Measurements from ENCODE around the gene MTHFD1. TPM values are rescaled to one million over a fixed set of nuclear protein-coding genes. Genes with fewer than 3 reads are reported as not detected.

MTHFD1 gene
- total and polyA plus RNA-seq, 9 of the 15 experiments (the other 6 are each of a cell fraction or from before 2014, with no cell fraction given): 66.7 to 158 (median 90.9) TPM

GRCh38 chr14:64502887-64503433, 114.8 kb downstream of the MTHFD1 start (continued):
- TF ChIP-seq E2F5 (CRISPR knock-in tag; IDR thresholded peaks at IDR 0.05) (no peak), MTF1 (CRISPR knock-in tag; IDR thresholded peaks at IDR 0.05; ENCODE audit: borderline replicate concordance) (no peak), KDM4B (IDR thresholded peaks at IDR 0.05; ENCODE audit: borderline replicate concordance in 2 of 2, low read depth in 1 of 2) (no peak), POLR2A (conservative IDR thresholded peaks at IDR 0.05) (no peak), TEAD1 (CRISPR knock-in tag; IDR thresholded peaks at IDR 0.05) (no peak), CBX5 (IDR thresholded peaks at IDR 0.05; ENCODE audit: borderline replicate concordance, low read depth) (no peak), HBP1 (CRISPR knock-in tag; IDR thresholded peaks at IDR 0.05) (no peak), POU5F1 (IDR thresholded peaks at IDR 0.05; ENCODE audit: borderline replicate concordance, low read depth, low read length, partially characterized antibody) (no peak), WHSC1 (IDR thresholded peaks at IDR 0.05; ENCODE audit: low read length) (no peak), SREBF1 (IDR thresholded peaks at IDR 0.05; ENCODE audit: borderline replicate concordance, low read depth, low read length) (no peak), KLF16 (IDR thresholded peaks at IDR 0.05) (0 out of 2 replicates have a peak, but pooled peaks have one; percentile 25), ZNF778 (CRISPR knock-in tag; IDR thresholded peaks at IDR 0.05) (no peak), SMAD1 (IDR thresholded peaks at IDR 0.05; ENCODE audit: low read depth, low read length, partially characterized antibody) (no peak), EWSR1 (IDR thresholded peaks at IDR 0.05; ENCODE audit: borderline replicate concordance, low read depth, partially characterized antibody) (no peak), ARID3A (IDR thresholded peaks at IDR 0.05; ENCODE audit: borderline replicate concordance, low read depth, low read length) (no peak), SNAPC5 (CRISPR knock-in tag; IDR thresholded peaks at IDR 0.05) (no peak), ZNF134 (CRISPR knock-in tag; conservative IDR thresholded peaks at IDR 0.05) (no peak), TAL1 (IDR thresholded peaks at IDR 0.05) (peak; percentile 39; the same call in 1 of the 2 replicates), ZNF311 (CRISPR knock-in tag; IDR thresholded peaks at IDR 0.05) (no peak), ZNF583 (CRISPR knock-in tag; IDR thresholded peaks at IDR 0.05) (no peak), ZNF639 (CRISPR knock-in tag; conservative IDR thresholded peaks at IDR 0.05 in 1 of 2, IDR thresholded peaks at IDR 0.05 in 1 of 2) (0 out of 4 replicates have a peak, but pooled peaks of 1 of the 2 experiments have one; percentile 9), CBFA2T2 (conservative IDR thresholded peaks at IDR 0.05) (peak; percentile 65), JUNB (CRISPR knock-in tag; conservative IDR thresholded peaks at IDR 0.05) (no peak)
